SK-N-SH (cell line): Measurements from ENCODE around the gene ADD2. TPM values are rescaled to one million over a fixed set of nuclear protein-coding genes. Genes with fewer than 3 reads are reported as not detected.

Experiments
- CTCF ChIA-PET: fragments of 300-600, 350-600 bp; formaldehyde crosslinking; extraction: SDS; loops from one replicate; lab custom pipeline; 2021; lab: Yijun Ruan, JAX
- POLR2A ChIA-PET: fragments of 350-600 bp; sonication (Branson Sonifier 250); formaldehyde crosslinking; extraction: SDS; loops from one replicate; lab custom pipeline; 2020; ENCODE audit warnings: antibody characterized with exemption, inconsistent platforms; lab: Yijun Ruan, JAX
- DNase-seq: peaks from one replicate; pipeline ENCODE4 v3.0.0; 2012
- H2AFZ ChIP-seq: fragments of 200-600 bp; sonication (generic); 2 replicates; pipeline ENCODE4 v1.8.1; 2016; ENCODE audit warnings: antibody characterized with exemption, mild to moderate bottlenecking, low read depth
- H3F3A ChIP-seq: fragments of 200-600 bp; sonication (generic); replicated peaks from 2 replicates; pipeline ENCODE3; 2016; ENCODE audit warnings: antibody characterized with exemption, mild to moderate bottlenecking; ENCODE audit not compliant: insufficient read depth
- H3K27ac ChIP-seq, 2 experiments: fragments of 200-500 bp in 1 of 2; fragments of 200-600 bp in 1 of 2; sonication (Bioruptor generic) in 1 of 2; sonication (generic), shearing (Covaris generic) in 1 of 2; 2 replicates each; pipeline versions ENCODE4 v1.5.1 to v1.6.1; 2014 to 2016; ENCODE audit warnings: low read depth in 2 of 2, inconsistent platforms in 1 of 2, low read length in 1 of 2, mild to moderate bottlenecking in 1 of 2, mixed read lengths in 1 of 2
- H3K27me3 ChIP-seq: fragments of 200-600 bp; sonication (generic), shearing (Covaris generic); 2 replicates; pipeline ENCODE4 v1.6.1; 2016; ENCODE audit warnings: mixed run types; ENCODE audit not compliant: insufficient read depth
- H3K36me3 ChIP-seq, 2 experiments: fragments of 200-500 bp in 1 of 2; fragments of 200-600 bp in 1 of 2; sonication (Bioruptor generic) in 1 of 2; sonication (generic) in 1 of 2; replicated peaks in 1 of 2; 2 replicates each; pipeline versions ENCODE3 to v1.5.1; 2014 to 2016; ENCODE audit warnings: low read length in 1 of 2, mild to moderate bottlenecking in 1 of 2; ENCODE audit not compliant: insufficient read depth in 2 of 2, control insufficient read depth in 1 of 2
- H3K4me1 ChIP-seq, 2 experiments: fragments of 200-500 bp in 1 of 2; fragments of 200-600 bp in 1 of 2; sonication (Bioruptor generic) in 1 of 2; sonication (generic), shearing (Covaris generic) in 1 of 2; 2 replicates each; pipeline versions ENCODE4 v1.5.1 to v1.6.1; 2014 to 2016; ENCODE audit warnings: low read depth in 1 of 2, low read length in 1 of 2, mixed run types in 1 of 2; ENCODE audit not compliant: insufficient read depth in 2 of 2, control insufficient read depth in 1 of 2
- H3K4me2 ChIP-seq: fragments of 200-600 bp; sonication (generic), shearing (Covaris generic); 2 replicates; pipeline ENCODE4 v1.6.1; 2017; ENCODE audit warnings: mixed run types
- H3K4me3 ChIP-seq, 2 experiments: fragments of 200-500 bp in 1 of 2; fragments of 200-600 bp in 1 of 2; sonication (Bioruptor generic) in 1 of 2; sonication (generic), shearing (Covaris generic) in 1 of 2; 2 replicates each; pipeline versions ENCODE4 v1.5.1 to v1.8.1; 2014 to 2016; ENCODE audit warnings: low read depth in 2 of 2, inconsistent platforms in 1 of 2, low read length in 1 of 2, mild to moderate bottlenecking in 1 of 2, mixed read lengths in 1 of 2, moderate library complexity in 1 of 2
- H3K79me2 ChIP-seq: fragments of 200-600 bp; sonication (generic); 2 replicates; pipeline ENCODE4 v1.8.1; 2017; ENCODE audit warnings: mild to moderate bottlenecking; ENCODE audit not compliant: insufficient read depth
- H3K9ac ChIP-seq: fragments of 200-600 bp; sonication (generic); 2 replicates; pipeline ENCODE4 v1.6.1; 2017; ENCODE audit warnings: mixed run types
- H3K9me2 ChIP-seq: fragments of 200-600 bp; sonication (generic); 2 replicates; pipeline ENCODE4 v1.6.1; 2017; ENCODE audit warnings: mixed run types
- H3K9me3 ChIP-seq: fragments of 200-600 bp; sonication (generic); 2 replicates; pipeline ENCODE4 v1.6.1; 2017; ENCODE audit warnings: mixed run types, mild to moderate bottlenecking, moderate library complexity
- H4K20me1 ChIP-seq: fragments of 200-600 bp; sonication (generic); 2 replicates; pipeline ENCODE4 v1.6.1; 2017; ENCODE audit warnings: mild to moderate bottlenecking, mixed run types; ENCODE audit not compliant: insufficient read depth
- CHD2 ChIP-seq: fragments of 150-350 bp; IDR thresholded peaks from 2 replicates; pipeline ENCODE4 v1.6.1; 2018; ENCODE audit warnings: low read length; ENCODE audit not compliant: partially characterized antibody
- FOSL2 ChIP-seq: IDR thresholded peaks from 2 replicates; pipeline ENCODE4 v1.4.0; 2012; ENCODE audit warnings: low read depth, mild to moderate bottlenecking, moderate library complexity, borderline replicate concordance
- FOXJ3 ChIP-seq: sonication (generic); formaldehyde crosslinking; IDR thresholded peaks from 2 replicates; pipeline ENCODE4 v1.5.1; 2020; ENCODE audit warnings: mild to moderate bottlenecking, missing genetic modification reagents
- JUND ChIP-seq: IDR thresholded peaks from 2 replicates; pipeline ENCODE4 v1.4.0; 2012
- MAX ChIP-seq: IDR thresholded peaks from 2 replicates; pipeline ENCODE4 v1.4.0; 2012; ENCODE audit warnings: low read depth
- NFIC ChIP-seq: IDR thresholded peaks from 2 replicates; pipeline ENCODE4 v1.4.0; 2012; ENCODE audit warnings: borderline replicate concordance
- NRF1 ChIP-seq: IDR thresholded peaks from 2 replicates; pipeline ENCODE4 v1.6.1; 2012; ENCODE audit warnings: low read depth, mild to moderate bottlenecking, low read length
- POLR2AphosphoS5 ChIP-seq: IDR thresholded peaks from 2 replicates; pipeline ENCODE4 v1.6.1; 2012; ENCODE audit warnings: low read depth, low read length
- RAD21 ChIP-seq: IDR thresholded peaks from 2 replicates; pipeline ENCODE4 v1.6.1; 2012; ENCODE audit warnings: mild to moderate bottlenecking, low read length
- REST ChIP-seq: IDR thresholded peaks from 2 replicates; pipeline ENCODE4 v1.6.1; 2012; ENCODE audit warnings: mild to moderate bottlenecking, low read depth, low read length, moderate library complexity
- RFX5 ChIP-seq: IDR thresholded peaks from 2 replicates; pipeline ENCODE4 v1.6.1; 2012; ENCODE audit warnings: mild to moderate bottlenecking, improper control_type of control experiment, low read length
- RXRA ChIP-seq: IDR thresholded peaks from 2 replicates; pipeline ENCODE4 v1.4.0; 2012; ENCODE audit warnings: low read depth, mild to moderate bottlenecking, borderline replicate concordance
- SIN3A ChIP-seq: IDR thresholded peaks from 2 replicates; pipeline ENCODE4 v1.6.1; 2012; ENCODE audit warnings: low read depth, mild to moderate bottlenecking, low read length, moderate library complexity, borderline replicate concordance
- TEAD4 ChIP-seq: IDR thresholded peaks from 2 replicates; pipeline ENCODE4 v1.4.0; 2012; ENCODE audit warnings: mild to moderate bottlenecking, borderline replicate concordance; ENCODE audit not compliant: insufficient read depth
- USF1 ChIP-seq: IDR thresholded peaks from 2 replicates; pipeline ENCODE4 v1.4.0; 2012; ENCODE audit warnings: low read depth, borderline replicate concordance
- WGBS: methylation state at CpG from one replicate; pipeline ENCODE4 v1.1.6; 2017; ENCODE audit warnings: low lambda C conversion rate; 5-methylcytosine and 5-hydroxymethylcytosine counted together
- polyA plus RNA-seq, 3 experiments: library from polyadenylated mRNA; depleted of rRNA; stranded (reverse); fragments of >200 nt; gene quantifications; 2 replicates each; pipeline ENCODE4 v1.2.3, GENCODE V29; 2012

The ADD2 gene
- polyA plus RNA-seq, 1 of the 3 experiments (the other 2 are of a cell fraction): 0.30 TPM

- Histone ChIP-seq H2AFZ (no peak overlapping the region), H3K36me3 (no peaks in the 10 kb centered on the region), H3K27ac (no peak overlapping the region), H3K79me2 (no peaks in the 10 kb centered on the region), H3K4me1 (no peaks in the 10 kb centered on the region), H3K9ac (no peak overlapping the region), H4K20me1 (no peaks in the 10 kb centered on the region), H3F3A (no peaks in the 10 kb centered on the region), H3K4me2 (no peak overlapping the region), H3K9me2 (no peaks in the 10 kb centered on the region), H3K27me3 (no peaks in the 10 kb centered on the region; the same call in 1 of the 2 replicates), H3K4me3 (no peak overlapping the region), H3K9me3 (no peaks in the 10 kb centered on the region)
- DNase-seq: no peak
- WGBS: 65% methylated on average over 12 of the region's 12 CpGs
- ChIA-PET CTCF (interaction anchor here (0.7 to 1.6 kb wide), 4 partner anchors 19 to 505 kb away, joined by 3 to 5 read pairs (median 4); partner anchors contain the start of gene FIGLA), POLR2A (no interaction called here)
- TF ChIP-seq MAX (no peak), NRF1 (no peak)
These were observed 41.3 kb upstream of the ADD2 start for GRCh38 chr2:70808983-70809958.

GRCh38 chr2:70807828-70808118 is 39.8 kb upstream of the ADD2 start:
- Histone ChIP-seq H4K20me1 (no peaks in the 10 kb centered on the region), H3K4me2 (no peak overlapping the region), H3K4me1 (no peaks in the 10 kb centered on the region), H3K9me3 (no peaks in the 10 kb centered on the region), H3K9ac (no peak overlapping the region), H3K27me3 (no peaks in the 10 kb centered on the region; the same call in 1 of the 2 replicates), H3K79me2 (no peaks in the 10 kb centered on the region), H3K36me3 (no peaks in the 10 kb centered on the region), H3F3A (no peaks in the 10 kb centered on the region), H3K4me3 (no peak overlapping the region), H2AFZ (no peak overlapping the region), H3K27ac (no peak overlapping the region), H3K9me2 (no peaks in the 10 kb centered on the region)
- ChIA-PET CTCF (interaction anchor here (1.4 to 1.6 kb wide), 2 partner anchors 12 to 18 kb away, joined by 3 to 5 read pairs; partner anchors contain the start of gene FIGLA), POLR2A (no interaction called here)
- no peak for TF ChIP-seq RFX5
- TF ChIP-seq CHD2: no peak
- TF ChIP-seq SIN3A: no peak
- 69% methylated on average over 4 of the region's 4 CpGs for WGBS
- no peak for DNase-seq

GRCh38 chr2:70807102-70807827 is 39.3 kb upstream of the ADD2 start:
- CTCF ChIA-PET: interaction anchor here (1.4 to 4.0 kb wide), 2 partner anchors 11 to 17 kb away, joined by 3 to 19 read pairs; partner anchors contain the start of gene FIGLA
- TF ChIP-seq JUND (no peak), RAD21 (no peak), REST (no peak), TEAD4 (no peak), NRF1 (no peak), FOXJ3 (CRISPR knock-in tag) (no peak), USF1 (no peak), FOSL2 (no peak), RXRA (no peak), NFIC (no peak), POLR2AphosphoS5 (no peak)

More at GRCh38 chr2:70807102-70807827, 39.3 kb upstream of the ADD2 start:
- H3K9ac ChIP-seq: no peak overlapping the region
- H3K4me3 ChIP-seq: no peak overlapping the region
- 66% methylated on average over 6 of the region's 6 CpGs for WGBS
- H3K4me2 ChIP-seq: no peak overlapping the region
- H3K9me2 ChIP-seq: no peaks in the 10 kb centered on the region
- no peak overlapping the region for H2AFZ ChIP-seq
- H3K4me1 ChIP-seq: no peaks in the 10 kb centered on the region
- POLR2A ChIA-PET: no interaction called here
- no peaks in the 10 kb centered on the region for H3K9me3 ChIP-seq
- H4K20me1 ChIP-seq: no peaks in the 10 kb centered on the region
- no peaks in the 10 kb centered on the region for H3F3A ChIP-seq
- H3K79me2 ChIP-seq: no peaks in the 10 kb centered on the region
- no peaks in the 10 kb centered on the region; the same call in 1 of the 2 replicates for H3K27me3 ChIP-seq
- DNase-seq: no peak
- H3K36me3 ChIP-seq: no peaks in the 10 kb centered on the region
- no peak overlapping the region for H3K27ac ChIP-seq
